Measurements from ENCODE around the gene PXYLP1. TPM values are rescaled to one million over a fixed set of nuclear protein-coding genes. Genes with fewer than 3 reads are reported as not detected.

PXYLP1 gene
- total and polyA plus RNA-seq, 9 of the 15 experiments (the other 6 are each of a cell fraction or from before 2014, with no cell fraction given): 0.80 to 2.9 (median 1.3) TPM

DNA sequence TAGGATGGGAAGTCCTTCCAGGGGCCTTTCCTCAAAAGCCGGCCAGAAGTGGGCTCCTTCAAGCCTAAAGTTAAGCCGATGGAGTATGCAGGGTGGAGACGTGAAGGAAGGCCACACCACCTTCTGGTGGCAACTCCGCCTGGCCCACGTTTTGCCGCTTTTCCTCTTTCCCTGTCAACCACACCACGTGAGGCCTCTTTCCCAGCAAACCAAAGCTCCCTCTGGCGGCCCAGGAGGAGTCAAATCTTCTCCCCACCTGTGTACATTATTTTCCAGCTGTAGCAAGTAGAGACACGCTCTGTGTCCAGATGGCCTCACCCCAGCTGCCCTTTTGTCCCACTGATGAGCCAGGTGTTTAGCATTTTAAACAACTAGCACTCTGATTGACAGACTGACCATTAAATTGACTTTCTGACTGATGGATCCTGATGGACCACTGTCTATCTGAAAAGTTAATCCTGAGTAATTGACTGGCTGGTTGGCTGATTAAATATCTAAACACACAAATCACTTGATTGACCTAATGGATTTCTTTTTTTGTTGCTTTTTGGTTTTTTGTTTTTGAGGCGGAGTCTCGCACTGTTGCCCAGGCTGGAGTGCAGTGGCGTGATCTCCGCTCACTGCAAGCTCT lies 77.1 kb downstream of the PXYLP1 start (continued):
- TF ChIP-seq, protein P1, sequence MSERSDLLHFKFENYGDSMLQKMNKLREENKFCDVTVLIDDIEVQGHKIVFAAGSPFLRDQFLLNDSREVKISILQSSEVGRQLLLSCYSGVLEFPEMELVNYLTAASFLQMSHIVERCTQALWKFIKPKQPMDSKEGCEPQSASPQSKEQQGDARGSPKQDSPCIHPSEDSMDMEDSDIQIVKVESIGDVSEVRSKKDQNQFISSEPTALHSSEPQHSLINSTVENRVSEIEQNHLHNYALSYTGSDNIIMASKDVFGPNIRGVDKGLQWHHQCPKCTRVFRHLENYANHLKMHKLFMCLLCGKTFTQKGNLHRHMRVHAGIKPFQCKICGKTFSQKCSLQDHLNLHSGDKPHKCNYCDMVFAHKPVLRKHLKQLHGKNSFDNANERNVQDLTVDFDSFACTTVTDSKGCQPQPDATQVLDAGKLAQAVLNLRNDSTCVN (CRISPR knock-in tag; IDR thresholded peaks at IDR 0.05): no peak
- TF ChIP-seq CEBPB (tag; IDR thresholded peaks at IDR 0.05) (no peak), ETV1 (tag; conservative IDR thresholded peaks at IDR 0.05; ENCODE audit: low read depth) (no peak; the same call in 1 of the 2 replicates), ZNF589 (CRISPR knock-in tag; IDR thresholded peaks at IDR 0.05; ENCODE audit: low read depth) (no peak), GABPB1 (CRISPR knock-in tag; IDR thresholded peaks at IDR 0.05) (no peak), TBP (optimal IDR thresholded peaks at IDR 0.05; ENCODE audit: low read depth, low read length) (no peak), SIN3B (IDR thresholded peaks at IDR 0.05; ENCODE audit: low read depth) (no peak), RAD51 (IDR thresholded peaks at IDR 0.05; ENCODE audit: borderline replicate concordance, low read depth) (peak; percentile 85), ZNF41 (CRISPR knock-in tag; conservative IDR thresholded peaks at IDR 0.05) (no peak), PRPF4 (IDR thresholded peaks at IDR 0.05; ENCODE audit: insufficient read depth, low read depth, low read length, poor library complexity, severe bottlenecking) (no peak), TCF3 (CRISPR knock-in tag; IDR thresholded peaks at IDR 0.05) (0 out of 2 replicates have a peak, but pooled peaks have one; percentile 30), MECOM (CRISPR knock-in tag; IDR thresholded peaks at IDR 0.05) (no peak), ZNF695 (CRISPR knock-in tag; IDR thresholded peaks at IDR 0.05) (no peak), ZNF3 (CRISPR knock-in tag; IDR thresholded peaks at IDR 0.05) (no peak), KLF16 (IDR thresholded peaks at IDR 0.05) (0 out of 2 replicates have a peak, but pooled peaks have one; percentile 15), FOS (IDR thresholded peaks at IDR 0.05; ENCODE audit: extremely low read depth, insufficient read length) (no peak)
- TF ChIP-seq, protein P2, sequence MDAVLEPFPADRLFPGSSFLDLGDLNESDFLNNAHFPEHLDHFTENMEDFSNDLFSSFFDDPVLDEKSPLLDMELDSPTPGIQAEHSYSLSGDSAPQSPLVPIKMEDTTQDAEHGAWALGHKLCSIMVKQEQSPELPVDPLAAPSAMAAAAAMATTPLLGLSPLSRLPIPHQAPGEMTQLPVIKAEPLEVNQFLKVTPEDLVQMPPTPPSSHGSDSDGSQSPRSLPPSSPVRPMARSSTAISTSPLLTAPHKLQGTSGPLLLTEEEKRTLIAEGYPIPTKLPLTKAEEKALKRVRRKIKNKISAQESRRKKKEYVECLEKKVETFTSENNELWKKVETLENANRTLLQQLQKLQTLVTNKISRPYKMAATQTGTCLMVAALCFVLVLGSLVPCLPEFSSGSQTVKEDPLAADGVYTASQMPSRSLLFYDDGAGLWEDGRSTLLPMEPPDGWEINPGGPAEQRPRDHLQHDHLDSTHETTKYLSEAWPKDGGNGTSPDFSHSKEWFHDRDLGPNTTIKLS (IDR thresholded peaks at IDR 0.05; ENCODE audit: borderline replicate concordance, low read depth): no peak
- TF ChIP-seq, protein P3, sequence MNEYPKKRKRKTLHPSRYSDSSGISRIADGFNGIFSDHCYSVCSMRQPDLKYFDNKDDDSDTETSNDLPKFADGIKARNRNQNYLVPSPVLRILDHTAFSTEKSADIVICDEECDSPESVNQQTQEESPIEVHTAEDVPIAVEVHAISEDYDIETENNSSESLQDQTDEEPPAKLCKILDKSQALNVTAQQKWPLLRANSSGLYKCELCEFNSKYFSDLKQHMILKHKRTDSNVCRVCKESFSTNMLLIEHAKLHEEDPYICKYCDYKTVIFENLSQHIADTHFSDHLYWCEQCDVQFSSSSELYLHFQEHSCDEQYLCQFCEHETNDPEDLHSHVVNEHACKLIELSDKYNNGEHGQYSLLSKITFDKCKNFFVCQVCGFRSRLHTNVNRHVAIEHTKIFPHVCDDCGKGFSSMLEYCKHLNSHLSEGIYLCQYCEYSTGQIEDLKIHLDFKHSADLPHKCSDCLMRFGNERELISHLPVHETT (CRISPR knock-in tag; conservative IDR thresholded peaks at IDR 0.05 in 1 of 2, IDR thresholded peaks at IDR 0.05 in 1 of 2): peak in 1 of 2 experiments; percentile 34; a peak in 1 of 4 replicates
- TF ChIP-seq, protein P4, sequence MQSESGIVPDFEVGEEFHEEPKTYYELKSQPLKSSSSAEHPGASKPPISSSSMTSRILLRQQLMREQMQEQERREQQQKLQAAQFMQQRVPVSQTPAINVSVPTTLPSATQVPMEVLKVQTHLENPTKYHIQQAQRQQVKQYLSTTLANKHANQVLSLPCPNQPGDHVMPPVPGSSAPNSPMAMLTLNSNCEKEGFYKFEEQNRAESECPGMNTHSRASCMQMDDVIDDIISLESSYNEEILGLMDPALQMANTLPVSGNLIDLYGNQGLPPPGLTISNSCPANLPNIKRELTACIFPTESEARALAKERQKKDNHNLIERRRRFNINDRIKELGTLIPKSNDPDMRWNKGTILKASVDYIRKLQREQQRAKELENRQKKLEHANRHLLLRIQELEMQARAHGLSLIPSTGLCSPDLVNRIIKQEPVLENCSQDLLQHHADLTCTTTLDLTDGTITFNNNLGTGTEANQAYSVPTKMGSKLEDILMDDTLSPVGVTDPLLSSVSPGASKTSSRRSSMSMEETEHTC (IDR thresholded peaks at IDR 0.05): peak; percentile 52; the same call in 1 of the 2 replicates
- TF ChIP-seq, protein P5, sequence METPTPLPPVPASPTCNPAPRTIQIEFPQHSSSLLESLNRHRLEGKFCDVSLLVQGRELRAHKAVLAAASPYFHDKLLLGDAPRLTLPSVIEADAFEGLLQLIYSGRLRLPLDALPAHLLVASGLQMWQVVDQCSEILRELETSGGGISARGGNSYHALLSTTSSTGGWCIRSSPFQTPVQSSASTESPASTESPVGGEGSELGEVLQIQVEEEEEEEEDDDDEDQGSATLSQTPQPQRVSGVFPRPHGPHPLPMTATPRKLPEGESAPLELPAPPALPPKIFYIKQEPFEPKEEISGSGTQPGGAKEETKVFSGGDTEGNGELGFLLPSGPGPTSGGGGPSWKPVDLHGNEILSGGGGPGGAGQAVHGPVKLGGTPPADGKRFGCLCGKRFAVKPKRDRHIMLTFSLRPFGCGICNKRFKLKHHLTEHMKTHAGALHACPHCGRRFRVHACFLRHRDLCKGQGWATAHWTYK (CRISPR knock-in tag; IDR thresholded peaks at IDR 0.05): no peak

Measured in K562 (cell line).